Measurements from ENCODE around the gene SNX1. TPM values are rescaled to one million over a fixed set of nuclear protein-coding genes. Genes with fewer than 3 reads are reported as not detected.

The SNX1 gene
- total and polyA plus RNA-seq, 2 of the 8 experiments (the other 6 are each of a cell fraction or from before 2014, with no cell fraction given) = 27.9 to 59.8 TPM

DNA sequence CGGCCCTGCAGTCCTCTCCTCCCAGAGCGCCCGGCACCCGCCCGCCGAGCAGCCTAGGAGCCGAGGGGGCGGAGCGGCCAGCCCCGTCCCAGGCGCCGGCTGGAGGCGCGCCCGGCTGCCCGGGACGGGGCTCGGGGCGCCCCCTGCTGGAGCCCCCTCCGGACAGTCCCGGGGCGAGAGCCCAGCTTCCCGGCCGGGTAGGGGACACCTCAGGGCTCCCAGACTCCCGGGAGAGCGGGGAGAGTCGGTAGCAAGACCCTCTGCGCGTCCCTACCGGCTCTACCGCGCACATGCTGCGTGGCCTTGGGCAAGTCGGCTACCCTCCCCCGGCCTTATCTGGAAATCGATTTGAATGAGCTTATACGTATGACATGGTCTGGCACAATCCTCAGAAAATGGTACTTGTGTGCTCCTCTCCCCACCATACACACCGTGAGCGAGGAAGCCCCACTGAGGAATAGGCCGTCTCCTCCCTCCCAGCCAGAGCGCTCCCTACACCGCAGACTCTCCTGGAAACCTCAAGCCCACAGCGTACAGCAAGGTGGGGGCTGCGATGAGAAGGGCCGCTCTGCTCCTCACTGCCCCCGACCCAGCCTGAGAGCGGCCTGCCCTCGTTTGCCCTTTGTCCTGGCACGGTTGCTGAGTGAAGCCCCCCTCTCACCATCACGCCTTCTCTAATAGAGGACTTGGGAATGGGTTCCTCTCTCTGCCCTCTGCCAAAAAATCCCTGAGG is 49.2 kb upstream of the SNX1 start, which contains the start of gene DAPK2 (continued):
- TF ChIP-seq SIN3A (conservative IDR thresholded peaks at IDR 0.05 in 1 of 2, IDR thresholded peaks at IDR 0.05 in 1 of 2; ENCODE audit: low read depth in 1 of 2, low read length in 2 of 2) (no peak), SP2 (IDR thresholded peaks at IDR 0.05; ENCODE audit: low read length) (no peak), TEAD4 (IDR thresholded peaks at IDR 0.05; ENCODE audit: low read depth, low read length) (no peak), SIX5 (IDR thresholded peaks at IDR 0.05; ENCODE audit: low read depth, low read length) (no peak), RAD21 (IDR thresholded peaks at IDR 0.05 in 1 of 2, conservative IDR thresholded peaks at IDR 0.05 in 1 of 2; ENCODE audit: low read depth in 2 of 2, low read length in 2 of 2) (peak; percentile 46 to 75), HDAC2 (IDR thresholded peaks at IDR 0.05; ENCODE audit: borderline replicate concordance in 1 of 2, low read depth in 2 of 2, low read length in 2 of 2) (peak in 1 of 2 experiments; percentile 41; a peak in 1 of 4 replicates), POLR2AphosphoS5 (IDR thresholded peaks at IDR 0.05; ENCODE audit: low read depth, low read length) (no peak), KDM4A (IDR thresholded peaks at IDR 0.05; ENCODE audit: low read depth, low read length, severe bottlenecking) (peak; percentile 53)
- TF ChIP-seq, protein P1, sequence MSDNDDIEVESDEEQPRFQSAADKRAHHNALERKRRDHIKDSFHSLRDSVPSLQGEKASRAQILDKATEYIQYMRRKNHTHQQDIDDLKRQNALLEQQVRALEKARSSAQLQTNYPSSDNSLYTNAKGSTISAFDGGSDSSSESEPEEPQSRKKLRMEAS (IDR thresholded peaks at IDR 0.05) = peak; percentile 10; the same call in 1 of the 2 replicates

Measured in H1 (cell line).